ENCODE results near the gene TRH.
"Not testable (repeated sequence)": the region's sequence is repeated elsewhere in the genome, so short reads cannot be mapped to it uniquely, and the experiment has no call there.

The TRH gene

DNA sequence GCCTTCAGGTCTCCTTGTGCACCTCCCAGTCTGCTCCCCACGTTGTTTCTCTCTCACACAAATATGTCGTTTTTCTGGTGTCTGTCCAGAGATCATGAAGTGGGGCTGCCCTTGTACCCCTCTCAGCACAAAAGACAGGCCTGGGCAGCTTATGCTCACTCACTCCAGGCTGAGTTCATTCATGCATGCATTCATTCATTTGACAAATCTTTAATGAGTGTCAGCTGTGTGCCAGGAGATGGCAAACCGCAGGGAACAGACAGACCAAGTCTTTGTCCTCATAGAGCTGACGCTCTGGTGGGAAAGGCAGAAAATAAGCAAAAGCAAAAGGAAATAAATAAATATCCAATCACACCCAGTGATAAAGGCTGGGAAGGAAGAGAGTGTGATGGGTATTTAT lies 7.6 kb upstream of the TRH start:
- DNase-seq: no peak

DNA sequence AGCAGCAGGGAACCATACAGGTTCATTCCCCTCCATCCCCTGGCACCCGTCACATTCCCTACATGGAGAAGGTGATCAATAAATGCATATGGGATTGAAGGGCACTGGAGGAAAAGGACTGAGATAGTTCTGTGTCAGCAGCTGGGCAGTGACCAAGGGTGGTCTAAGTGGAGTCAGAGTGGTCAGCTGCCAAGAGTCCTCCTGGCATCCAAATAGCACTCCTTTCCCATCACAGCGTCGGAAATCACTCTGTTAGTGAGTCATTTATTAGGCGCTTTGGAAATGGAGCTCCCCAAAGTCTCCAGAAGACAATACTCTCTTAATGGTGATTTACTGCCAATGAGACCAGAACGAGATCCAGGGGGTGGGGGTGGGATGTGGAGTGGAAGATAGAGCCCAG lies 6.8 kb upstream of the TRH start:
- DNase-seq: no peak

DNA sequence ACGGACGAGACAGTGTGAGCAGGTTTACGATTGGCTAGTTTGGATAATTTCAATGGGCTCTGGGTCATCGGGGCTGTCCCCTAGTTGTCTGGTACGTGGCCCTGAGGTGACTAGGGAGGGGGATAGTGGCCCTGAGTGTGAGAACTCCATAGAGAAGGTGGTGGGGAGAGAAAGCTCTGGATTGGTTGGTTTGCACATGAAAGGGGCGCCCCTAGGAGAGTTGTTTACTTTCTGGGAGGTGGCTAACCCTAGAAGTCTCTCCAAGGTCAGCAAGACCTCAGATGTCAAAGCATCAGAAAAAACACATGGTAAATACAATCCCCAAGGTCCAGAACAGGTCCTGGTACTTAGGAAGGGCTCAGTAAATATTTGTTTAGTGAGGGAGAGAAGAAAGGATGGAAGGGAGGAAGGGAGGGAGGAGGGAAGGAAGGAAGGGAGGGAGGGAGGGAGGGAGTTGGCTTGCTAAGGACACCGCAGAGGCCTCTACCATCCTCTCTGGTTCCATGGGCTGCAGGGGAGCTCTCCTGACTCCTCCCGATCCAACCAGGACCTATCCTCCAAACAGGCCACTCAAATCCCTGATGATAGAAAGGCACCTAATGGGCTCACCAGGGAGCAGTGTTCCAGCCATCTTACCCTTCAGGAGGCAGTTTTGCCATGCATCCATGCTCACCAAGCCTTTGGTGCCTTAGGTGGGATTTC lies 3.0 kb upstream of the TRH start:
- DNase-seq: no peak

DNA sequence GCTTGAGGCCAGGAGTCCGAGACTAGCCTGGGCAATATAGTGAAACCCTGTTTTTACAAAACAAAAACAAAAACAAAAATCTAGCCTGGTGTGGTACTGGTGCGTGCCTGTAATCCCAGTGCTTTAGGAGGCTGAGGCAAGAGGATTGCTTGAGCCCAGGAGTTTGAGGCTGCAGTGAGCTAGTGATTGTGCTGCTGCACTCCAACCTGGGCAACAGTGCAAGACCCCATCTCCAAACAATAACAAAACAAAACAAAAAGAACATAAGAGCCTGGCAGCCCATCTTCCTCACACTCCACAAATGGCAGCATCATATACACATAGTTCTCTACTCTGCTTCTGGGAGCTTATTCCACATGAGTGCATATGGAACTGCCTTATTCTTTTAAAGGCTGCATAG lies 2.2 kb upstream of the TRH start:
- DNase-seq: no peak

DNA sequence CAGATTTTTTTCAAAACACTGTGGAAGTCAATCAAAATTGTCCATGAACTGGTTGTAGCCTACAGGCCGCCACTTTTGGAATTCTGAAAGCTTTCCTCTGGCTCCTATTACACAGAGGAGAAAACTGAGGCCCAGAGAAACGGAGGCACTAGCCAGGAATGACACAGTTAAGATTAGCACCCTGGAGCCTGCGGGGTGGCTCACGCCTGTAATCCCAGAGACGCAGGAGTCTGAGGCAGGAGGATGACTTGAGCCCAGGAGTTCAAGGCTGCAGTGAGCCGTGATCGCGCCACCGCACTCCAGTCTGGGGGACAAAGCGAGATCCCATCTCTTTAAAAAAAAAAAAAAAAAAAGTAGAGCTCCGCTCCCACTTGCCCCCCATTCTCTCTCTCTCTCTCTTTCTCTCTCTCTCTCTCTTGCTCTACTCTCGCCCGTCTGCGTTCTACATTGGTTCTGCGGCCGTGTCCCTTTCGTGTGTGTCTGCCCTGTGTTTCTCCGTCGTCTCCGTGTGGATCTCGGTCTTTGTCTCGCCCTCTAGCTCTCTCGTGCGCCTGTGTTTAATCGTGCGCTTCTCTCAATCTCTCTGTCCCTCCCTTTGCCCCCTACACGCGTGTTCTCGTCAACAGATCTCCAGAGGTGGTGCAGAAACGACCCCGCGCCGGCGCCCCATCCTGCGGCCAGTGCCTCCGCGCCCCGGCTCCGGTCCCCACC lies 512 bp upstream of the TRH start:
- DNase-seq: no peak

DNA sequence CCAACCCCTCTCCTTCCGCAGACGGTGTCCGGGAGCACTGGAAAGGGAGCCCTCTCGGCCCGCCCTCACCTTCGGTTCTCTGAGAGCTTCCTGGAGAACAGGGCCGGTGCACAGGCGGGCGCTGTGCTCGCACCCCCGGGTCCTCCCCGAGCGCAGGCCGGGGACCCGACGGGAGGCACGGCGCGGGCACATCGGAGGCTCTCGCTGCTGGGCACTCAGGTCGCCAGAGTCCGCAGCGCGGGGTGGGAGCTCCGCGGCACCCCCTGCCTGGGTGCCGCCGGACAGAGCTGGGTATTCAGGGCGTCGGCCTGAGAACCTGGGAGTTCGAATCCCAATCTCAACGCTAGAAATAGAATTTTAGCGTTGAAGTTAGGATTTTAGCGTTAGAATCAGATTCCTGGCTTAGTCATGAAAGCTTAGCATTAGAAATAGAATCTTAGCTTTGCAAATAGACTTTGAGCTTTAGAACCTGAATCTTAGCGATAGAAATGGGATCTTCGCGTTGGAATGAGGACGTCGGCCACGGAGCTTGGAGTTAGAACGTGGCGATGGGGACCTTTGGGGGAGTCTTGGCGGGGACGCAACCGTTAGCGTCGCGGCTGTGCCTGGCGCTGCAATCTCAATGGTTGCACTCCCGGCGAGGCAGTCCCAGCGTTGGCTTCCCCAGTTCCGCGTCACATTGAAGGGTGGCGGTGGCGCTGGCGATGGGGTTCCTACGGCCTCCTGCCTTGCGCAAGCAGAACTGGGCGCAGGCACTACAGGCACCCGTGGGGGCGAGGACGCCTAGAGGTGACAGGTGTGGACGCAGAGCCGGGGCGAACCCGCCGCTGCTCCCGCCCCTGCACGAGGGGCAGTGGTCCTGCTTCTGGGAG lies 549 bp downstream of the TRH start:
- no peak for DNase-seq

DNA sequence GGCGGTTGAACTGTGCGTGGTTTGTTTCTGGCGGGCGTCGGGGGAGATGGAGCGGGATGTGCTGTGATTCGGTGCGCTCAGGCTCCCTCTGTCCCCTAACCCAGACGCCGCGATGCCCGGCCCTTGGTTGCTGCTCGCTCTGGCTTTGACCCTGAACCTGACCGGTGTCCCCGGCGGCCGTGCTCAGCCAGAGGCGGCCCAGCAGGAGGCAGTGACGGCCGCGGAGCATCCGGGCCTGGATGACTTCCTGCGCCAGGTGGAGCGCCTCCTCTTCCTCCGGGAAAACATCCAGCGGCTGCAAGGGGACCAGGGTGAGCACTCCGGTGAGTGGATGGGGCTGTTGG lies 1.2 kb downstream of the TRH start:
- DNase-seq: no peak

DNA sequence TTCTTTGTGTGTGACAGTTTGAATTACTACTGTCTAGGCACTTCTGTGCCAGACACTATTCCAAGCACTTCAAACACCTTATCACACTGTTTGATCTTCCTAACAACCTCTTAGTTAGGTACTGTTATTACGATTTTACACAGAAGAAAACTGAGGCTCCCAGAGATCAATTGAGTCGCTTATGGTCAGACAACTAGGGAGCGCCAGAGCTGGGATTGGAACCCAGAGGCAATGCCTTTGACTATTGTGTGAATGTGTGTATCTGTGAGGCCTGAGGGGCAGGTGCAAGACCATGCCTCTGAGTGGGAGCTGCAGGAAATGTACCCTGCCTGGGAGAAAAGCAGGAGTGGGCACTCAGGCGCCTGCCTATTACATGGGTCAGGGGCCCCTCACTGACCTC lies 1.8 kb downstream of the TRH start:
- no peak for DNase-seq

DNA sequence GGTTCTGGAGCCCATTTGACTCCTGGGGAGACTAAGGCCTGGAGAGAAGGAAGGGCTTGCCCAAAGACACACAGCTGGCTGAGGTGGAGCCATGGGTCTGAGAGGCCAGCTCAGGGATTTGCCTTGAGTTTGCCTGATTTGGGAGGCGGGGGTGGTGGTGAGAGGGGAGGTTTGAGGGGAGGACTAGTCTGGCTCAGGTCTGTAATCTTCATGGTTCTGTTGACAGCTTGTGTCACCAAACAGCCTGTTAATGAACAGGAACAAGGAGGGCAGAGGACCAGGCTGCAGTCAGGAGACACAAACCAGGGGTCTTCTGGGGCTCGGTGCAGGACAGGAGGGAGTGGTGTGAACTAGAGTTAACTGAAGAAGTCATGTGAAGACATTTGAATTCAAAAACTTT lies 3.6 kb downstream of the TRH start:
- DNase-seq: no peak

DNA sequence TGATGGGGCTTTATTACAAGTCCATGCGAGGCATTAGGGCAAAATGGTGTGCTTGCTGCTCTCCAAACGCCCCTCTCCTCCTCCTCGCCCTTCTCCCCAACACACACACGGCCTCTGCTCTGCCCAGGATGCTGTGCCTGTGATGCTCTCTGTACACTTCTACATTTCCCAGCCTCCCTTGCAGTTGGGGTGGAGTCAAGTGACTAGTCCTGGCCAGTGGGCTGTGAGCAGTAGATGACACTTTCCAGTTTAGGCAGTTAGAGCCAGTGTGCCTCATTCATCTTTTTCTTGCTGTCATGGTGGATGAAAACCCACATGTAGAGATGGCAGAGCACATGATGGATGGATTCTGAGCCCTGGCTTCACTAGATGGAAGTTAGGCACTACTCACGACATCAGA lies 5.4 kb downstream of the TRH start:
- DNase-seq: no peak

DNA sequence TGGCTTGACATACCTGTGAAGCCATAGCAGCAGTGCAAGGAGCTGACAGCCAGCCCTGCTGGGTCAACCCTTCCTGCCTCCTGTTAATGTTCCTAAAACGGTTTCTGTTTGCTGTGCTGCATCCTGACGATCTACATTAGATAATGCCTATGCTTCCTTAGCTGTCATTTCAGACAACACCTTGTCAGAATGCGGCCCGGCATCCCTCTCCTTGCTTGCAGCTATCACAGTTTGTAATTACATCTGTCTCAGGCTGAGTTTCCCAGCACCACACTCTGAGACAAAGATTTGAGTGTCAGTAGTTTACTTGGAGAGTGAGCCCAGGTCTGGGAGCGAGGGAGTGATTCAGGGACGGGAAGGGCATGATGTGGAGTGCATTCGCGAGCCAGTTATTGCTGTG lies 9.0 kb downstream of the TRH start:
- no peak for DNase-seq

DNA sequence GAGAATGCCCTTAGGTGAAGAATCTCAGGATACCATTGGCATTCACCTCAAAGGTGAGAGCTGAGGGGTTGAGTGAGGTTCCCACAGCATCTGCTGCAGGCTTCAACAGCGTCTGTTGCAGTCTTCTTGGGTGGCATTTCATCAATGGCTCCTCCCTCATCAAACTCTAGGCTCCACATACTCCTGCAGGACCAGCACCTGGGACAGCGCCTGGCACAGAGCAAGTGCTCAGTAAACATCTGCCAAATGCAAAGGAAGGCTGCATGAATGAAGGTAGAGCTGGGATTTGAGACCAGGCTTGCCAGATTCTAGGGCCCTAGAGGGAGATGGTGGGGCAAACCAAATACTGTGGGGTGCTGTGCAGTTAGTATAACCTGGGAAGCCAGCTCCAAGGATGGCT lies 9.6 kb downstream of the TRH start:
- DNase-seq: no peak

DNA sequence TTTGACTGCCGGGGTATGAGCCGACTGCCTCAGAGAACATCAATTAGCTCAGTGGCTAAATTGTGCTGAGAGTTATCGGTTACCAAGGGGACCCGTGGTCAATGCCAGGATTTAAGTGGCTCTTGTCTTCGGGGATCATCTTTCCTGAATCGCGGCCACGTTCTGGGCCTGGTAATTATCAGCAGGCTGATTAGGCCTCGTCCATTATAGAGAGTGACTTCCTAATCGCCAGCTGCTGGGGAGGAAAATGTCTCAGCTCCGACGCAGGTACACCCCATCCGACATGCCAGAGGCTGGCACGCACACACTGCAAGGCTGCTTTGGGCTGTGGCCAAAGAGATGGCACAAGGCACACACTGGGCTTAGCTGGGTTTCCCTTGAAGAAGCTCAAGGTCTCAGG lies 10.6 kb downstream of the TRH start:
- no peak for DNase-seq

DNA sequence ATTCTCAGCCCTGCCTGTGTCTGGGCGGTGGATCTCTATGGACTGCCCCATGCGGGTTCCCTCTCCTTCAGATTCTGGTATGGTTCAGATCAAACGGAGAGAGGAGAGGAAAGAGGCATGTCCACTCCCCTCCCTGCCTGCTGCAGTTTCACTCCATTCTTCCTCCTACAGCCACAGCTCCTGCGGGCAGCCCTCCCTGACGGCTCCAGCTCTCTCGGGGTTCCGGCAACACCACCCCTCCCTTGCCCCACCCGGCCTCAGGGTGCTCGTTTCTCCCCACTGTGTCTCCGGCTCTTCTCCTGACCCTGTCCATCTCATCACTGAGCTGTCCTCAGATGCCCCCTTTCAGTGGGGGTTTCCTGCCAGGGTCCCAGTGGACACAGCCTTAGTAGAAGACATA lies 13.9 kb downstream of the TRH start:
- no peak for DNase-seq

DNA sequence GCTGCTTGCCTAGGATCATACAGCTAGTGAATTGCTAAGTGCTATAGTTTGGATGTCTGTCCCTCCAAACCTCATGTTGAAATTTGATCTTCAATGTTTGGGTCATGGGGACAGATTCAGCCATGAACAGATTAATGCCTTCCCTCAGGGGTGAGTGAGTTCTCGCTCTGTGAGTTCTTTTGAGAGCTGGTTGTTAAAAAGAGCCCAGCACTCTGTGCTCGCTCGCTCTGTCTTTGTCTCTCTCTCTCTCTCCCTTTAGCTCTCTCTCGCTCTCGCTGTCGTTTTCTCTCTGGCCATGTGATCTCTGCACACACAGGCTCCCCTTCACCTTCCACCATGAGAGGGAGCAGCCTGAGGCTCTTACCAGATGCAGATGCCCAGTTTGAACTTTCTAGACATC lies 14.9 kb downstream of the TRH start:
- DNase-seq: no peak

DNA sequence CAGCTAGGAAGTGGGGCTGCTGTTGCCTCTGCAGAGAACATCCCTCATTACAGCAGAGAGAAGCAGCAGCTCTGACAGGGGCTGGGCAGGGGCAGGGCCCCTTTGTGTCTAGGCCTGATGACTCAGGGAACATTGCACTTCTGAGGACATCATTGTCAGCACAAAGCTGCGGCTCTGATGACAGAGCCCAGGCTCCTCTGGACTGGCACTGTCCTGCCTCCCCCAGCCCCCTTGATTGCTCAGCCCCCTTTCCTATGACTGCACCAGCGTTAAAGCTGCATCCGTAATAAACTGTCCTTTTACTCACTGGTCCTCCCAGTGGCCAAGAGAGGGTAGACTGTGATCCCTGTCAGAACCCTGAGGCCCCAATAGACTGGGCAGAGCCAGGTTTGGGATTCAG lies 18.3 kb downstream of the TRH start:
- no peak for DNase-seq

DNA sequence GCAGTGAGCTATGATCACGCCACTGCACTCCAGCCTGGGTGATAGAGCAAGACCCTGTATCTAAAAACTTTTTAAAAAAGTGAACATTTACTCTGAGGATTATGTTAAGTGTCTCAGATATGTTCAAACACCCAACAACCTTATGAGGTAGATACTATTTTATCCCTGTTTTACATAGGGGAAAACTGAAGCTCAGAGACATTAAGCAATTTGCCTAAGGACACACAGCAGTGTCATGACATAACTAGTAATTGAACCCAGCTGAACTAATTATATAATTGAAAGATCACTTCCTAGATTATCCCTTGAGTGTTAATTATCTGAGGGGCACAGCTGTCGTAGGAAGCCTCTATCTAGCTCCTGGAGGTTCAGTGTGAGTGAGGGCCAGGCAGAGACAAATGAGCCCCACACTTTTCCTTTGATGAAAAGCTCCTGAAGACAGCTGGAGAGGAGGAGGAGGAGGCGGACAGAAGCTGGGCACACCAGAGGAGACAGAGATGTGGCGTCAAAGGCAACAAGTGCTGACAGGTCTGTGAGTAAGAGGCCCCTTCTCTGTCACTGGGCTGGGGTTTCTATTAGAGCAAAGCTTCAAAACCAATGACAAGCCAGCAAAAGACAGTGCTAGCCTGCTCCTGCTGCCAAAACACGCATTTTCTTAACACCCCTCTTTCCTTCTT lies 20.5 kb downstream of the TRH start:
- peak; percentile 40 for DNase-seq

DNA sequence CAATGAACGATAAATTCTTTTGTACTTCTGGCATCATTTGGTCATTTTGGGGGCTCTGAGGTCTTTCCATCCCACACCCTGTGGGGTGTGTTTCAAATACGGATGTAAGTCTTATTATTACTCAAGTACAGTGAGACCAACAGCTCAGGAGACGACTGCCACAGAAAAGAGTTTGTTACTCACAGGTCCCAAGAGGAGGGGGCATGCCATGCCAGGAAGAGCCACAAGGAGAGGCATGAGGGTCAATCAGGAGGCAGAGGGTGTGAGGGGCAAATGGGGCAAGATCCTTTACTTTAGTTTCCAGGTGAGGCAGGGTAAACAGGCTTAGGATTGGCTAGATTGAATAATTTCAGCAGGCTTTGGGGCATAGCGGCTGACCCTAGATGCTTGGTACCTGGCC lies 21.6 kb downstream of the TRH start:
- no peak for DNase-seq

DNA sequence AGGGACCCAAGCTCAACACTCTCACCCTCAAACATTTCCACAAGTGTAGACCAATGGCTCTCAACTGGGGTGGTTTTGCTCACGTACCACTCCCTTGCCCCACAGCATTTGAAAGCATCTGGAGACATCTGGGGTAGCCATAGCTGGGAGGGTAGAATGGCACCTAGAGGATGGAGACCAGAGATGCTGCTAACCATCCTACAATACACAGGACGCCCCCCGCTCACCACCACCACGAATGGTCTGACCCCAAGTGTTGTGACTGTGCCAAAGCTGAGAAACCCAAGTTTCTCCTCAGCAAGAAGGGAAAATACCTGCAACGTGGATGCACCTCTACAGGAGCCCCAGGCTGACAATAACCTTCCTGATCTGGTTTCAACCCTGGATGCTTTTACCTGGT lies 24.7 kb downstream of the TRH start:
- DNase-seq: not testable (repeated sequence)

DNA sequence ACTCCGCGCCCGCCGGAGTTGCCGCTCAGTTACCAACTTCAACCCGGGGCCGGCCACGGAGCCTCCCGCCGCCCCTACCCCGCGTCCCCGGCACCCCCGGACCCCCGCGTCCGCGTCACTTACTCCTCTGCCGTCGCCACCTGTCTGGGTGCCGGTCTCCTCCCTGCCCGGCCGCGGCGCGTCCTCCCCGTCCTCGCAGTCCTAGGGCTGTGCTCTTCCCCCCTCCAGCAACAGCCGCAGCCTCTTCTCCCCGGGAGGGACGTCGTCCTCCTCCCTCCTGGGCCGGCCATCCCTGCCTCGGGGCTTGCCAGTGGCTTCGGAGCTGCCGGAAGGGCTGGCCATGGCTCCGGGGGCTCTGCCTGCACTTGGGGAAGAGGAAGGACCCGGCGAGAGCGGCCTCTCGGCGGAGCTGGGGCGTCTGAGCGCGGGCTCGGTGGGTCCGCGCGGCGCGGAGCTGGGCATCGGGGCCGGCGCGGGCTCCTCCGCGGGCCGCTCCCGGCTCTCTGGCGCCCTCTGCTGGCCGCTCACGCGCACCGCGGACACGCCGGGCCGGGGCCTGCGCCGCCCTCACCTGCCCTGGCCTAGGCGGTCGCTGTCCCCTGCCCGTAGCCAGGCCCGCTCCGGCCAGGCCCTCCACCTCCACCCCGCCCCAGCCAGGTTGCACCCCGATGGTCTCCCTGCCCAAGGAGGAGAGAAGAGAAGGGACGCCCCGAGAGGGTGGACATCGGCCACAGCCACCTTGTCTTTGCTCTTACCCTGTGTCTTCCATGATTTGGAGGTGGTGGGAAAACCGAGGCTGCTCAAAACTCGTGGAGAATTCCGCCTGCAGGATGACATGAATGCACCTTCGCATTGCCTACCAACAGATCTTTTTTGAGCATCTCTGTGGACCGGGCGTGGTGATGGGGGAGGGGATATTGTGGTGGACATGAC lies 28.4 kb downstream of the TRH start:
- DNase-seq: not testable (repeated sequence)

DNA sequence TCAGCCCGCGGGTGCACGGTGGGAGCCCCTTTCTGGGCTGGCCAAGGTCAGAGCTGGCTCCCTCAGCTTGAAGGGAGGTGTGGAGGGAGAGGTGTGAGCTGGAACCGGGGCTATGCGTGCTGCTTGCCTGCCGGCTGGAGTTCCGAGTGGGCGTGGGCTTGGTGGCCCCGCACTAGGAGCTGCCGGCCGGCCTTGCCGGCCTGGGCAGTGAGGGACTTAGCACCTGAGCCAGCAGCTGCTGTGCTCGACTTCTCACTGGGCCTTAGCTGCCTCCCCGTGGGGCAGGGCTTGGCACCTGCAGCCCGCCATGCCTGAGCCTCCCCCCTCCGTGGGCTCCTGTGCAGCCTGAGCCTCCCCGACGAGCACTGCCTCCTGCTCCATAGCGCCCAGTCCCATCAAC lies 36.0 kb downstream of the TRH start:
- no peak for DNase-seq

DNA sequence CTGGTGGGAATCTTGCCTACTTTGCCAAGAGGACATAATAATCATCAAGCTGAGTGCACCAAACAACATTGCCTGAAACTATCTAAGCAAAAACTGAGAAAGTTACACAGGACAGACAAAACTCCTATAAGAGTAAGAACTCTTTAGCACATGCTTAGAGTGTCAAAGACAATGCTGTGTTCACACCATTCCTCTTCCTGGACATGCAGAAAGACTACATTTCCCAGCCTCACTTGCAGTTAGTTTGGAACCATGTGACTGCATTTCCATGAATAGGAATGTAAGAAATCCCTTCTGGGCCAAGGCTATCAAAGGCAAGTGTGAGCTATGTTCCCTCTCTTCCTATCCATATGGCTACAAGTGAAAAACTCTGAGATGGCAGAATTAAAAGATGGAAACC lies 37.6 kb downstream of the TRH start:
- DNase-seq: not testable (repeated sequence)
